ENCODE data around the gene FBLN1.

FBLN1 gene

GRCh38 chr22:45574069-45574703 lies 71.5 kb downstream of the FBLN1 start:
- DNase-seq, result no peak

GRCh38 chr22:45575173-45575572 lies 72.5 kb downstream of the FBLN1 start:
- no peak for DNase-seq

- DNase-seq, result no peak
These were observed 73.1 kb downstream of the FBLN1 start for GRCh38 chr22:45575607-45576272.

- DNase-seq, result no peak
These were observed 73.6 kb downstream of the FBLN1 start for GRCh38 chr22:45576273-45576625.

GRCh38 chr22:45576730-45577464 lies 74.2 kb downstream of the FBLN1 start:
- no peak for DNase-seq

GRCh38 chr22:45577746-45578523 lies 75.3 kb downstream of the FBLN1 start:
- DNase-seq, result peak; percentile 82 to 88

- DNase-seq, result no peak
These were observed 76.0 kb downstream of the FBLN1 start for GRCh38 chr22:45578524-45579147.

- DNase-seq, result no peak
These were observed 76.6 kb downstream of the FBLN1 start for GRCh38 chr22:45579306-45579705.

- no peak for DNase-seq
These were observed 77.4 kb downstream of the FBLN1 start for GRCh38 chr22:45579806-45580725.

- peak; percentile 62 to 75 for DNase-seq
These were observed 78.2 kb downstream of the FBLN1 start for GRCh38 chr22:45580726-45581381.

GRCh38 chr22:45581549-45582080 lies 78.9 kb downstream of the FBLN1 start:
- DNase-seq, result no peak

GRCh38 chr22:45582236-45582954 lies 79.7 kb downstream of the FBLN1 start:
- DNase-seq, result no peak

- DNase-seq, result no peak
These were observed 80.3 kb downstream of the FBLN1 start for GRCh38 chr22:45582955-45583320.

- no peak for DNase-seq
These were observed 80.8 kb downstream of the FBLN1 start for GRCh38 chr22:45583504-45583903.

- peak; percentile 71 to 82 for DNase-seq
These were observed 81.5 kb downstream of the FBLN1 start for GRCh38 chr22:45584121-45584570.

- no peak for DNase-seq
These were observed 82.1 kb downstream of the FBLN1 start for GRCh38 chr22:45584621-45585436.

- DNase-seq, result no peak
These were observed 82.7 kb downstream of the FBLN1 start for GRCh38 chr22:45585437-45585755.

- DNase-seq, result no peak
These were observed 83.4 kb downstream of the FBLN1 start for GRCh38 chr22:45585946-45586540.

Measured in inflammatory macrophage (primary cell).